Neural progenitor cell (in vitro differentiated cells): ENCODE measurements around the gene PRKCD. TPM values are rescaled to one million over a fixed set of nuclear protein-coding genes. Genes with fewer than 3 reads are reported as not detected.

Experiments used
- DNase-seq: peaks from one replicate; pipeline ENCODE4 v3.0.0-alpha.2; 2016; ENCODE audit warnings: low spot score
- H2AFZ ChIP-seq: fragments of 200-600 bp; sonication (generic); replicated peaks from 2 replicates; pipeline ENCODE4 v1.6.1; 2016; ENCODE audit warnings: antibody characterized with exemption
- H3F3A ChIP-seq: fragments of 200-600 bp; sonication (generic); 2 replicates; pipeline ENCODE4 v1.6.1; 2016; ENCODE audit warnings: antibody characterized with exemption, low read depth
- H3K27ac ChIP-seq: fragments of 200-600 bp; sonication (generic); 2 replicates; pipeline ENCODE4 v1.5.1; 2016; ENCODE audit warnings: mild to moderate bottlenecking
- H3K27me3 ChIP-seq: fragments of 200-600 bp; sonication (generic); 2 replicates; pipeline ENCODE4 v1.6.1; 2016; ENCODE audit warnings: mild to moderate bottlenecking, moderate library complexity
- H3K36me3 ChIP-seq: fragments of 200-600 bp; sonication (generic); 2 replicates; pipeline ENCODE4 v1.5.1; 2016
- H3K4me1 ChIP-seq: fragments of 200-600 bp; sonication (generic); 2 replicates; pipeline ENCODE4 v1.6.1; 2016; ENCODE audit warnings: mixed run types
- H3K4me2 ChIP-seq: fragments of 200-600 bp; sonication (generic); 2 replicates; pipeline ENCODE4 v1.6.1; 2016
- H3K4me3 ChIP-seq: fragments of 200-600 bp; sonication (generic); 2 replicates; pipeline ENCODE4 v1.5.1; 2016
- H3K79me2 ChIP-seq: fragments of 200-600 bp; sonication (generic); 2 replicates; pipeline ENCODE4 v1.6.1; 2016; ENCODE audit warnings: low read depth
- H3K9ac ChIP-seq: fragments of 200-600 bp; sonication (generic); 2 replicates; pipeline ENCODE4 v1.6.1; 2016
- H3K9me3 ChIP-seq: fragments of 200-600 bp; sonication (generic); 2 replicates; pipeline ENCODE4 v1.5.1; 2016; ENCODE audit warnings: low read depth
- H4K20me1 ChIP-seq: fragments of 200-600 bp; sonication (generic); 2 replicates; pipeline ENCODE4 v1.6.1; 2016; ENCODE audit warnings: low read depth
- H3K27ac Mint-ChIP-seq: 3 replicates; pipeline ENCODE4 v1.8.0; 2021; ENCODE audit warnings: mixed read lengths
- H3K27me3 Mint-ChIP-seq: 2 replicates; pipeline ENCODE4 v1.8.0; 2022; ENCODE audit warnings: low read depth, mild to moderate bottlenecking, inconsistent platforms, moderate library complexity, mixed read lengths; ENCODE audit not compliant: insufficient read depth
- H3K36me3 Mint-ChIP-seq: 3 replicates; pipeline ENCODE4 v1.8.0; 2021; ENCODE audit warnings: mixed read lengths
- H3K4me1 Mint-ChIP-seq: 3 replicates; pipeline ENCODE4 v1.8.0; 2021; ENCODE audit warnings: mixed read lengths
- H3K4me3 Mint-ChIP-seq: 3 replicates; pipeline ENCODE4 v1.8.0; 2021; ENCODE audit warnings: mild to moderate bottlenecking, moderate library complexity, mixed read lengths
- H3K9me3 Mint-ChIP-seq: 3 replicates; pipeline ENCODE4 v1.8.0; 2020; ENCODE audit warnings: mixed read lengths
- EZH2 ChIP-seq: fragments of 200-600 bp; sonication (generic); IDR thresholded peaks from 2 replicates; pipeline ENCODE4 v1.6.1; 2017; ENCODE audit warnings: antibody characterized with exemption, mild to moderate bottlenecking, moderate library complexity
- EZH2phosphoT487 ChIP-seq: fragments of 200-600 bp; sonication (generic); IDR thresholded peaks from 2 replicates; pipeline ENCODE4 v1.6.1; 2017; ENCODE audit warnings: antibody characterized with exemption
- total RNA-seq: library from RNA; depleted of rRNA; stranded (reverse); fragments of >200 nt; gene quantifications from 2 replicates; pipeline ENCODE4 v1.2.3, GENCODE V29; 2015; ENCODE audit warnings: low replicate concordance
- TF ChIP-seq, protein P1 (sequence below): fragments of 200-600 bp; sonication (generic); IDR thresholded peaks from 2 replicates; pipeline ENCODE4 v1.5.1; 2017; ENCODE audit warnings: antibody characterized with exemption, mild to moderate bottlenecking

PRKCD gene
- total RNA-seq, 1 donor from 2014 or later = 8.9 TPM

DNA sequence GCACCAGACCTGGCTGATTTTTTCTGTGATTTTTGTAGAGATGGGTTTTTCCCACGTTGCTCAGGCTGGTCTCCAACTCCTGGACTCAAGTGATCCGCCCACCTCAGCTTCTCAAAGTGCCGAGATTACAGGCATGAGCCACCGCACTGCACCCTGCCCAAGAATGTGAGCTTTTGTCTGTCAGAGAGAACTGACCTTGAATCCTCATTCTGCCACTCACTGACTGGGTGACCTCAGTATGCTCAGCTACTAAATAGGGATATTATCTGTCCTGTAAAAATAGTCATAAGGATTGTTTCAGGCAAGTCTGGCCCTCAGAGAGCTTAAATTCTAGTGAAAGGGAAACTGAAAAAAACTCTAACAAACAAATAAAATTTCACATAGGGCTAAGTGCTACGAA lies 28.7 kb upstream of the PRKCD start:
- no peak overlapping the region for H3K27ac Mint-ChIP-seq
- H3K27ac ChIP-seq = no peak overlapping the region
- no peak overlapping the region for H3K9ac ChIP-seq
- no peaks in the 10 kb centered on the region for H4K20me1 ChIP-seq
- H3K79me2 ChIP-seq = peaks cover 25% of the 10 kb centered on the region
- H3K27me3 ChIP-seq = no peaks in the 10 kb centered on the region
- no peaks in the 10 kb centered on the region for H3K36me3 Mint-ChIP-seq
- TF ChIP-seq EZH2phosphoT487 (no peak), EZH2 (no peak)
- TF ChIP-seq, protein P1, sequence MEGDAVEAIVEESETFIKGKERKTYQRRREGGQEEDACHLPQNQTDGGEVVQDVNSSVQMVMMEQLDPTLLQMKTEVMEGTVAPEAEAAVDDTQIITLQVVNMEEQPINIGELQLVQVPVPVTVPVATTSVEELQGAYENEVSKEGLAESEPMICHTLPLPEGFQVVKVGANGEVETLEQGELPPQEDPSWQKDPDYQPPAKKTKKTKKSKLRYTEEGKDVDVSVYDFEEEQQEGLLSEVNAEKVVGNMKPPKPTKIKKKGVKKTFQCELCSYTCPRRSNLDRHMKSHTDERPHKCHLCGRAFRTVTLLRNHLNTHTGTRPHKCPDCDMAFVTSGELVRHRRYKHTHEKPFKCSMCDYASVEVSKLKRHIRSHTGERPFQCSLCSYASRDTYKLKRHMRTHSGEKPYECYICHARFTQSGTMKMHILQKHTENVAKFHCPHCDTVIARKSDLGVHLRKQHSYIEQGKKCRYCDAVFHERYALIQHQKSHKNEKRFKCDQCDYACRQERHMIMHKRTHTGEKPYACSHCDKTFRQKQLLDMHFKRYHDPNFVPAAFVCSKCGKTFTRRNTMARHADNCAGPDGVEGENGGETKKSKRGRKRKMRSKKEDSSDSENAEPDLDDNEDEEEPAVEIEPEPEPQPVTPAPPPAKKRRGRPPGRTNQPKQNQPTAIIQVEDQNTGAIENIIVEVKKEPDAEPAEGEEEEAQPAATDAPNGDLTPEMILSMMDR = no peak
- DNase-seq = no peak
- no peaks in the 10 kb centered on the region for H3F3A ChIP-seq
- peaks cover 5% of the 10 kb centered on the region for H3K27me3 Mint-ChIP-seq
- H3K36me3 ChIP-seq = no peaks in the 10 kb centered on the region
- H3K9me3 ChIP-seq = no peaks in the 10 kb centered on the region
- peaks cover 6% of the 10 kb centered on the region for H3K4me1 ChIP-seq
- no peak overlapping the region for H3K4me3 Mint-ChIP-seq
- no peak overlapping the region for H2AFZ ChIP-seq
- no peaks in the 10 kb centered on the region for H3K9me3 Mint-ChIP-seq
- peaks cover 14% of the 10 kb centered on the region for H3K4me1 Mint-ChIP-seq
- no peak overlapping the region for H3K4me3 ChIP-seq
- H3K4me2 ChIP-seq = no peak overlapping the region

DNA sequence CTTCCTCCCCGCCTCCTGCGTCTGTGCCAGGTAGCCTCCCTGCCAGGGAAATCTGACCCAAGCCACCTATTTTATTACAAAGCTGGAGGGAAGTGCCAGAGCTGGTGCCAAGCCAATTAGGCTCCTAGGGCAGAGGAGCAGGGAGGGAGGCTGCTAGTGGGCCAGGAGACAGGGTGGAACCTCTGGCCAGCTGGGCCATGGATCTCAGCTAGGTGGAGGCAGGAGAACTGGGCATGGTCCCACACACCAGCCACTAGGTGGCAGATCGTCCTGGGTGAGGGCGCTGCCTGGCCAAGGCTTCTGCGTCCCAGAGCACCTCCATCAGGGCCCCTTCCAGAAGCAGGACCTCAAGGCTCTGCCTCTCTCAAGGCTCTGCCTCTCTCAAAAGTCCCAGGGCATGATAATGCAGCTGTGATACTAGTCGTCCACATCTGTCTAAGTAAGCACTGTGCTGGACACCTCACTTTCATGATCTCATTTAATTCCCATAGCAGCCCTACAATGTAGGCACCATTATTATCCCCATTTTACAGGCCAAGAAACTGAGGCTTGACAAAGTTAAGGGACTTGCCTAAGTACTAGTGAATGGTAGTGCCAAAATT lies 26.3 kb upstream of the PRKCD start:
- no peaks in the 10 kb centered on the region for H3K36me3 ChIP-seq
- no peaks in the 10 kb centered on the region for H3K9me3 ChIP-seq
- no peaks in the 10 kb centered on the region for H3K9me3 Mint-ChIP-seq
- H3K27me3 Mint-ChIP-seq = peaks cover 5% of the 10 kb centered on the region
- no peak overlapping the region for H3K4me3 ChIP-seq
- DNase-seq = peak; percentile 81
- no peak overlapping the region for H2AFZ ChIP-seq
- peaks cover 5% of the 10 kb centered on the region for H3K79me2 ChIP-seq
- H3K36me3 Mint-ChIP-seq = no peaks in the 10 kb centered on the region
- peaks cover 7% of the 10 kb centered on the region for H3K4me1 Mint-ChIP-seq
- H3F3A ChIP-seq = no peaks in the 10 kb centered on the region
- H3K27ac ChIP-seq = no peak overlapping the region
- TF ChIP-seq, protein P1 = peak; percentile 72
- TF ChIP-seq EZH2 = no peak
- no peak for TF ChIP-seq EZH2phosphoT487
- H3K27ac Mint-ChIP-seq = no peak overlapping the region
- H3K4me1 ChIP-seq = no peaks in the 10 kb centered on the region
- H3K4me2 ChIP-seq = no peak overlapping the region
- H3K9ac ChIP-seq = no peak overlapping the region
- no peaks in the 10 kb centered on the region for H3K27me3 ChIP-seq
- no peaks in the 10 kb centered on the region for H4K20me1 ChIP-seq
- H3K4me3 Mint-ChIP-seq = no peak overlapping the region

DNA sequence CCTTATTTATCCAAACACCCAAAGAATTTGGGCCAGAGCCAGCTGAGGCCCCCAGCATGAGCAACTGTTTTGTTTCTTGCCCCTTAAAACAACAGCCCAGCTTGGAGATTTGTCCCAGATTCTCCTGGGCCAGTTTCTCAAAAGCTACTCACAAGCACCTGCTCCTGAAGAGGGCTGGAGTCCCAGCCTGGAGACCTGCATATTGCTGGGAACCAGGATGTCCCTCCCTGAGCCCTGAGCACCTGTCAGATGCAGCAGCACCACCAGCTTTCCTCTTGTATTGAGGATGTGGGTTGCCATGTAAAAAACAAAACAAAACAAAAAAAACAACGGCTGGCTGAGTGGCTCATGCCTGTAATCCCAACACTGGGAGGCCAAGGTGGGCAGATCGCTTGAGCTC lies 23.8 kb upstream of the PRKCD start:
- Mint-ChIP-seq H3K9me3 (no peaks in the 10 kb centered on the region), H3K27ac (no peak overlapping the region), H3K4me3 (no peak overlapping the region), H3K36me3 (no peaks in the 10 kb centered on the region), H3K4me1 (no peaks in the 10 kb centered on the region), H3K27me3 (peaks cover 5% of the 10 kb centered on the region)
- no peak overlapping the region for H3K27ac ChIP-seq
- no peaks in the 10 kb centered on the region for H3K27me3 ChIP-seq
- H3K4me1 ChIP-seq = no peaks in the 10 kb centered on the region
- H3K9me3 ChIP-seq = no peaks in the 10 kb centered on the region
- no peaks in the 10 kb centered on the region for H3K79me2 ChIP-seq
- H3K4me2 ChIP-seq = no peak overlapping the region
- no peaks in the 10 kb centered on the region for H4K20me1 ChIP-seq
- no peaks in the 10 kb centered on the region for H3F3A ChIP-seq
- DNase-seq = no peak
- TF ChIP-seq, protein P1 = no peak
- TF ChIP-seq EZH2phosphoT487 (no peak), EZH2 (no peak)
- no peak overlapping the region for H2AFZ ChIP-seq
- no peaks in the 10 kb centered on the region for H3K36me3 ChIP-seq
- no peak overlapping the region for H3K4me3 ChIP-seq
- H3K9ac ChIP-seq = no peak overlapping the region
